Putamen (tissue), 1 donor: ENCODE data around the gene MC1R.
"Not testable (repeated sequence)": the region's sequence is repeated elsewhere in the genome, so short reads cannot be mapped to it uniquely, and the experiment has no call there.

Experiments used
- DNase-seq: peaks from one replicate; pipeline ENCODE4 v3.0.0-alpha.2; 2016; ENCODE audit warnings: low spot score

MC1R gene

DNA sequence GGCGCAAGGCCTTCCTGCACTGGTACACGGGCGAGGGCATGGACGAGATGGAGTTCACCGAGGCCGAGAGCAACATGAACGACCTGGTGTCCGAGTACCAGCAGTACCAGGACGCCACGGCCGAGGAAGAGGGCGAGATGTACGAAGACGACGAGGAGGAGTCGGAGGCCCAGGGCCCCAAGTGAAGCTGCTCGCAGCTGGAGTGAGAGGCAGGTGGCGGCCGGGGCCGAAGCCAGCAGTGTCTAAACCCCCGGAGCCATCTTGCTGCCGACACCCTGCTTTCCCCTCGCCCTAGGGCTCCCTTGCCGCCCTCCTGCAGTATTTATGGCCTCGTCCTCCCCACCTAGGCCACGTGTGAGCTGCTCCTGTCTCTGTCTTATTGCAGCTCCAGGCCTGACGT lies 17.0 kb downstream of the MC1R start:
- DNase-seq, result not testable (repeated sequence)

DNA sequence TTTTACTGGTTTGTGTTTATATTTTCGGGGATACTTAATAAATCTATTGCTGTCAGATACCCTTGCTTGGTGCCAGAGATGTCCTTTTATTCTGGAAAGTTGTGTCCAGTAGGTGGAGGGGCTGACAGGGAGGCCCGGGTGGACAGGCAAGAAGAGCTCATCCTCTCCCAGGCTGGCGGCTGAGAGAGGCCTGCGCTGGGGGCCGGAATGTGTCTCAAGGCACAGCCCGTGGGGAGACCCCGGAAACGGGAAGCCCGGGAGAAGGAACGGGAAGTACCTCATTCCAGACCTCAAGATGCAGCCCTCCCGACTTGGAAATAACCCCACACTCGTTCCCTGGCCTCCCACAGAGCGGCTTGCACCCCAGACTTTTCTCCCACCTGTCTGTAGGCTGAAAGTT lies 17.4 kb downstream of the MC1R start:
- no peak for DNase-seq

DNA sequence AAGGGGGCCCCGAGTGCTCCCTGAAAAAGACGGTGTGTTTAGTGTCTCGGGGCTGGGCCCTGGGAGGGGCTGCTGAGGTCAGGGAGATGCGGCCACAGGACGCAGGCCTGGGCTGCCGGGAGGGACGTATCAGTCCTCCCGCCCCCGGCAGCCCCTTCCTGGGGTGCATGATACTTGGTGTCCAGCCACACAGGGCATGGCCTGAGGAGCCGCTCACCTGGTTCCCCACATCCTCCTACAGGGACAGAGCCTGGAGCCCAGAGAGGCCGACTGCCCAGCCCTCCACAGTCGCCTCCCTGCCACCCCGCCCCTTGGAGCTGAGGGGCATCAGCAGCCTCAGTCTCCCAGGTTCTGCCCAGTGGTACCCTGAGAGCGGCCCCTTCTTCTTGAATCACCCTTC lies 17.8 kb downstream of the MC1R start:
- no peak for DNase-seq

DNA sequence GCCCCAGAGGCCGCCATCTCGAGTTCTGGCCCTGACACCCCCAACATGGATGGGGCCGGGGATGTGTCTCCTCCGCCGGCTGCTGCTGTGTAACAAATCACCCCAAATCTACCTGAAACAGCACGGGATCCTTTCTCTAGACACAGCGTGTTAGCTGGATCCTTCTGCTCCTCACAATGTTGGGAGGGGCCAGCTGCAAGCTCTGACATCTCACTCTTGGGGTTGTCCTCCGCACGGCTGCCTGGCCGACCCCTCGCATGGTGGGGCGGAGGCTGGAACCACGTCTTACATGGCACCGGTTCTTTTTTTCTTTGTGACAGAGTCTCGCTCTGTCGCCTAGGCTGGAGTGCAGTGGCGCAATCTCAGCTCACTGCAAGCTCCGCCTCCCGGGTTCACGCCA lies 18.3 kb downstream of the MC1R start:
- no peak for DNase-seq

DNA sequence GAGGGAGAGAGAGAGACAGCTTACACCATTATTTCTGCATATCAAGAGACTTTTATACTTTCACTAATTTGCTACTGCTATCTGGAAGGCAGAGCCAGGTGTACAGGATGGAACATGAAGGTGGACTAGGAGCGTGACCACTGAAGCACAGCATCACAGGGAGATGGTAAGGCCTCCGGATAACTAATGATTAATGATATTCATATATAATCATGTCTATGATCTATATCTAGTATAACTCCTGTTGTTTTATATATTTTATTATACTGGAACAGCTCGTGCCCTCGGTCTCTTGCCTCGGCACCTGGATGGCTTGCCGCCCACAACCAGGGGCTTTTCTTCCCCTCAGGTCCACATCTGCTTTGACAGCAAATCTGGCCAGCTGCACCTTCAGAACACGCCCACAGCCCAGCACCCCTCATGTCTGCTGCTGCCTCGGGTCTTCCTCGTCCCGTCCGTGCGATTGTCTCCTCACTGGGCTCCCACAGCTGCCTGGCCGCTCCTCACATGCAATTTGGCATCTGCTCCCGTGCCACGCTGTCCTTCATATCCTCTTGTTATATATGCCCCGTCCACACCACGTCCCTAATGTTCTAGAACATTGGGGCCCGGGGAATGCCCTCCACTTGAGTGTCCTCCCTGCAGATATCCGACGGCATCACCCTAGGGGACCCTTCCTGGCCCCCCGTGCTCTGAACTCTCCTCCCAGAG lies 19.7 kb downstream of the MC1R start:
- DNase-seq, result no peak

DNA sequence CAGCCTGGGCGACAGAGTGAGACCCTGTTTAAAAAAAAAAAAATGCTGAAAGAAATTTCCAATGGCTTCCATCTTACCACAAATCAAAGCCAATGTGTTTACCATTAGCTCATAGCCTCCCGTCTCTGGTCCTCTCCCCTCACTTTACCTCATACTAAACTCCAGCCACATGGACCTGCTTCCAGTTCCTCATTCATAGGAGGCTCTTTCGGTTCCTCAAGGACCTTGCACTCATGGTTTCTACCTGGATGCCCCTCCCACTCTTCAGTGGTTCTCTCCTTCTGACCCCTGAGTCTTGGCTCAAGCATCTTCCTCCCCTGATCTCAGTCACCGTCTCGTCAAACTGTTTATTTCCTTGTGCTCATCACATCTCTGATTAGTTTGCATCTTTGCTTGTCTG lies 26.1 kb downstream of the MC1R start:
- DNase-seq, result no peak

DNA sequence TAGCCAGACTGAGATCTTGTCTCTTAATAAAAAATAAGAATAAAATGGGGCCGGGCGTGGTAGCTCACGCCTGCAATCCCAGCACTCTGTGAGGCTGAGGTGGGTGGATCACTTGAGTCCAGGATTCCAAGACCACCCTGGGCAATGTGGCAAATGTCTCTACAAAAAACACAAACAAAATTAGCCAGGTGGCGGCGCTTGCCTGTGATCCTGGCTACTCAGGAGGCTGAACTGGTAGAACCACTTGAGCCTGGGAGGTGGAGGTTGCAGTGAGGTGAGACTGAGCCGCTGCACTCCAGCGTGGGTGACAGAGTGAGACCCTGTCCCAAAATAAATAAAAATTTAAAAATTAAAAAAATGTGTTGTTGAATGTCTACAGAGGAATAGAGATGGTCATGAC lies 27.0 kb downstream of the MC1R start:
- no peak for DNase-seq

DNA sequence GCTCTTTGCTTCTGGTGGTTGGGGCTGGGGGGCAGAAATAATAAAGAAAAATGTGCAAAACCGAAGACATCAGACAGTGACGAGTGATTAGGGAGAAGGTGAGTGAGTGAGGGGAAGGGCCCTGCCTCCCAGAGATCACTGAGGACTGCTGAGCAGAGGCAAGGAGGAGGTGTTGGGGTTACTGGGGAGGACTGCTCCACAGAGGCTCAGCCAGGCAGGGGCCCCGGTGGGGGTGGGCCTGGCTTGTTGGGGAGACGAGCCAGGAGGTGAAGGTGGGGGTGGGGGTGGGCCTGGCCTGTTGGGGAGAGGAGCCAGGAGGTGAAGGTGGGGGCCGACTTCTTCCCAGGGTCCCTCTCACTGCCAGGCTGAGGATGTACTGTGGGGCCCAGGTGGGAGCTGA lies 27.9 kb downstream of the MC1R start:
- no peak for DNase-seq

DNA sequence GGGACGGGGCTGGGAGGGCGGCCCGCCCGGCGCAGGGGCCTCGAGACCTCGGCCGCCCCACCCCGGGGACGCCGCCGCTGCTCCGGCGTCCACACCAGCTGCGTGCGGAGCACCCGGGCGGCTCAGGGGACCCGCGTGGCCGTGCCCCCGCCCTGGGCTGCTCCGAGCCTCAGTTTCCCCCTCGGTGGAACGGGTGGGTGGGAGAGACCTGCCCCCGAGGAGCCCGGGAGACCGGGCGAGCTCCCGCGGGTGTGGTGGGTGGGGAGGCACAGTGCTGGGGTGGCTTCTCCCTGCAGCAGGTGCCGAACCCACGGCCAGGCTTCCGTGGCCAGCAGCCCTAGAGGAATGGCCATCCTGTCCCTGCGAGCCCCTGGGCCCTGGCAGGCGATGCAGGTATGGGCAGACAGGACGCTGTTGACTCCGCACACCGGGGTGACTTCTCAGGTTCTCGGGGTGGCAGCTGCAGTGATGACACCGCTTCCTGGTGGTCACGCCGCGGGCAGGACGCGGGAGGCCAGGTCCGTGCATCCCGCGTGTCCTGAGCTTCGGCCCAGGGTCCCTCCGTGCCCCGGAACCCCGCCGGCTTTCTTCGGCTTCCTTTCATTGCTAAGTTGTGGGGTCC lies 30.6 kb downstream of the MC1R start:
- no peak for DNase-seq

DNA sequence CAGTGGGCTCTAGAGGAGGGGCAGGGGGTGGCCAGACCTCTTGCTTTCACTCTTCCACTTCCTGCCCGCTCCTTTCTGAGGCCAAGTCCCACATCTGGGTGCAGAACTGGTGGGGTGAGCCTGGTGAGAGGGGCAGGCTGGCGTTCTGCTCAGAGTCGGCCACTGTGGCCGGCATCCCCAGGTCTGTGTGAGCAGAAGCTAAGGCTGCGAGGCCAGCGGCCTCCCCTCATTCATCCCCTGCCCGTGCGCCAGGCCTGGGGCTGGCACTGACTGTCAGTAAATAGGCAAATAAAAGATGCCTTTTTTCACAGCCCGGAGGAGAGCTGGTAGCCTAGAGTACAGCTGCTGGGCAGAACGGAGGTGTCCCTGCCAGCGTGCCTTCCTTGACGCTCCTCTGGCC lies 31.1 kb downstream of the MC1R start:
- no peak for DNase-seq

DNA sequence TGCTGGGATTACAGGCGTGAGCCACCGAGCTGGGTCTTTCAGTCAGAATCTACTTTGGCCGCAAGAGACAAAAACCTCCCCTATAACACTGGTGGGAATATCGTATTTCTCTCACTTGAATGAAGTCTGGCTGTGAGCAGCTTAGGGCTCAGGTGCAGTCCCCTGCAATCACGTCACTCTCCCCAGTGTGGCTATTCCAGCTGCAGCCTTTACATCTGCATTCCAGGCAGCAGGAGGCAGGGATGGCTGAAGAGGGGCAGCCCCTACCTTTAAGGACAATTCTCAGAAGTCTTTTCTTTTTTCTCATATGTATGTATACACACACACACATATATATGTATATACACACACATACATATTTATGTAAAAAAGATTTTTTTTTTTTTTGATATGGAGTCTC lies 32.8 kb downstream of the MC1R start:
- no peak for DNase-seq

DNA sequence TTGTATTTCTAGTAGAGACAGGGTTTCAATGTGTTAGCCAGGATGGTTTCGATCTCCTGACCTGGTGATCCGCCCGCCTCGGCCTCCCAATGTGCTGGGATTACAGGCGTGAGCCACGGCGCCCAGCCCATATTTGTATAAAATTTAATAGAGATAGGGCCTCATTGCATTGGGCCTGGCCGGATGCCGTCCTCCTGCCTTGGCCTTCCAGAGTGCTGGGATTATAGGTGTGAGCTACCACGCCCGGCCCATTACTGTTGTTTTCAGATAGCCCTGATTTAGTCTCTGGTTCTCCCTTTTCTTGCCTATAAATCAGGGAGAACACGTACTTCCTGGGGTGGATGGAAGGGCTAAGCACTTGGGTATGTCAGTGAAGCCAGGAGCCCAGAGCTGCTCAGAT lies 33.4 kb downstream of the MC1R start:
- no peak for DNase-seq

DNA sequence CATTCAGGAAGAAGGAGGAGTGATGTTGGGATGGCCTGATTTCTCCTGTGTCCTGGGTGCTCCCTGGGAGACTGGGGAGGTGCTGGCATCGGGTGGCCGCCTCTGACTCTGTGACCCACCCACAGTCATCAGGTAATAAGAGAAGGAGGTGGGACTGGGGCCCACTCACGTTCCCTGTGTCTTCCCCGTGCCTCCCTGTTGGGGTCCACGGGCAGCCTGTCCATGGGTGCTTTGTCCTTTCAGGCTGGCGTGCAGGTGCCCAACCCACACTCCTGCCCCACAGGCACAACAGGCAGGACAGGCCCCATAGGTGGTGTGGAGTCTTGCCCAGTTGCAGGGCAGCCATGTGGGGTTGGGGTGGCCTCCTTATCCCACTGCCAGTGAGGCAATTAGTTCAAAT lies 33.9 kb downstream of the MC1R start:
- DNase-seq, result no peak

DNA sequence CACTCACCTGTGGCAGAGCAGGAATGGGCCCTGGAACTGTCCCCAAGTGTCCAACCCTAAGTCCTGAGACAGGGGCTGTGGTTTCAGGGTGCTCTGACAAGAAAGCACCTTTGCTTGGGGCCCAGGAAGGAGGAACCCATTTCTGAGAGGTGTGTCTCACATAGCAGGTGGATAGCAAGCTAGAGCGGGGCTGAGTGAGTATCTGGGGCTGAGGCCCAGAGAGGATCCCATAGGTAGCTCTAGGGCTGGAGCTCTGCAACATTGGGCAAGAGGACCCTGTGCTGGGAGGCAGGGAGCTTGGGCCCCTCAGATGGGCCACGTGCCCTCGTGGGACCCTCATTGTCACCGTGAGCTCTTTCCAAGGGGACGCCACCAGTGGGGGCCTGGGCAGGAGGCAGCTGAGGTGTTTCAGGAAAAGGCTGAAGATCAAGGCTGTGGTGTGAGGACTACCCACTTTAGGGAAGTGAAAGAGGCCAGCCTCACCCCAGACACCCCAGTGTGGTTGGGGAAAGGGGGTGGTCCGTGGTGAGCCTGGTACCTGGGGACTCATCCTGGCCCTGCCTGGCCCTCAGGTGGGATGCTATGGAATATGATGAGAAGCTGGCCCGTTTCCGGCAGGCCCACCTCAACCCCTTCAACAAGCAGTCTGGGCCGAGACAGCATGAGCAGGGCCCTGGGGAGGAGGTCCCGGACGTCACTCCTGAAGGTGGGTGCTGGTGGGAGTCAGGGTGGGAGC lies 35.2 kb downstream of the MC1R start:
- no peak for DNase-seq

DNA sequence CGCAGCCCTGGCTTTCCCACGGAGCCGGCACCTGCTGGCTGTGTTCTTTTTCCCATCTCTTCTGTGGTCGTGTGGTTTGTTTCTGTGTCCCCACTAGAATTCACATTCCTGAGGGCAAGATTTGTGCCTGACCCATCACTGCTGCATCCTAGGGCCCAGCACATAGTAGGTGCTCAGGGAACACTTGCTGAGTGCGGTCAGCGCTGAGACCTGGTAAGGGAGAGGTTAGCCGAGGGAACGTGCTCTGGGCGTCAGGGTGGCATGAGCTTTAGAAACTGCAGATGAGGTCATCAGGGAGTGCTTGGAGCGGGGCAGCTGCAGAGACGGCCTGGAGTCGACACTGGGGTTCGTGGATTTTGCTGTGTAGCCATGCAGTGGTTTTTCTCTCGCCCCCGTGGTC lies 35.8 kb downstream of the MC1R start:
- DNase-seq, result no peak

DNA sequence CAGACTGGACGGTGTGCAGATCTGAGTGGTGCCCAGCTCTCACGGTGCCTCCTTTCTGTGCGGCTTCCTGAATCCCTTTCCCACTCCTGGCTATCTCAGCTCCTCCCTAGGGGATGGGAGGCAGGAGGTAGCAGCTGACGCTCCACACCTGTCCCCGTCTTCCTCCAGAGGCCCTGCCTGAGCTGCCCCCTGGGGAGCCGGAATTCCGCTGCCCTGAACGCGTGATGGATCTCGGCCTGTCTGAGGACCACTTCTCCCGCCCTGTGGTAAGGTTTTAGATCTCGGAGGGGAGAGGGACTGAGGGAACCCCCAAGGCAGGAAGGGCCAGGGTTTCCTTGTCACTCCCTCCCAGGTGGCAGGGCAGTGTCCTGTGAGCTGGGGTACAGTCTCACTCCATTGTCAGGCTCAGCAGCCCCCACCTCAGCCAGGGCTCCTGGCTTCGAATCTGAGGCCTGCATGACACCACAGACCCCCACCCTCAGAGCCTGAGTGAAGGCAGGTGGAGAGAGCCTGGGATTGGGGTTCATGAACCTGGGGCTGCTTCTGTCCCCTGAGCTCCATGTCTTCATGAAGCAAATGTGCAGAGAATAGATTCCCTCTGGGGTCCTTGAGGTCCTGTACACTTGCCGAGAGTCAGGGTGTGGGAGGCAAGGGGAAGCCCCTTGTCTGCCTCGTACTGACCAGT lies 36.5 kb downstream of the MC1R start:
- no peak for DNase-seq

DNA sequence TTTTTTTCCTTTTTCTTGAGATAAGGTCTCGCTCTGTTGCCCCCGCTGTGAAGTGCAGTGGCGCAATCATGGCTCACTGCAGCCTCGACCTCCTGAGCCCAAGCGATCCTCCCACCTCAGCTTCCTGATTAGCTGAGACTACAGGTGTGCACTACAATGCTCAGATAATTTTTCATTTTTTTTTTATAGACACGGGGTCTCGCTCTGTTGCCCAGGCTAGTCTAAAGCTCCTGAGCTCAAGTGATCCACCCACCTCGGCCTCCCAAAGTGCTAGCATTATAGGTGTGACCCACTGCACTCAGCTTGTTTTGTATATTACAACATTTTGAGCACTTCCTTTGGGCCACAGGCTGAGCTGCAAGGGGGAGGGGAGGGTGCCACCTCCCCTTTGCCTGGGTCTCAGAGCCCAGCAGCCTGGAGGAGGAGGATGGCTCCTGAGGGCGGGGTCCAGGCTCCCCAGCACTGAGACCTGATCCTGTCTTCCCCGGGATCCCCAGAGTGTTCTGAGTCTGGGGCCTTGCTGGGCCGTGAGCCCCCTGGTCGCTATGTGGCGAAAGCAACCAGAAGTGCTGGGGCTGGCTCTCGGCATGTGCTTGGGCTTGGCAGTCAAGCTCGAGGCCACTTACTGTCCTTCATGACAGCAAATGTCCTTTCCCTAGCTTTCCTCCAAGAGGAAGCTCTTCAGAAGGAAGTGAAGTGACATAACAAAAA lies 38.0 kb downstream of the MC1R start:
- DNase-seq, result no peak

DNA sequence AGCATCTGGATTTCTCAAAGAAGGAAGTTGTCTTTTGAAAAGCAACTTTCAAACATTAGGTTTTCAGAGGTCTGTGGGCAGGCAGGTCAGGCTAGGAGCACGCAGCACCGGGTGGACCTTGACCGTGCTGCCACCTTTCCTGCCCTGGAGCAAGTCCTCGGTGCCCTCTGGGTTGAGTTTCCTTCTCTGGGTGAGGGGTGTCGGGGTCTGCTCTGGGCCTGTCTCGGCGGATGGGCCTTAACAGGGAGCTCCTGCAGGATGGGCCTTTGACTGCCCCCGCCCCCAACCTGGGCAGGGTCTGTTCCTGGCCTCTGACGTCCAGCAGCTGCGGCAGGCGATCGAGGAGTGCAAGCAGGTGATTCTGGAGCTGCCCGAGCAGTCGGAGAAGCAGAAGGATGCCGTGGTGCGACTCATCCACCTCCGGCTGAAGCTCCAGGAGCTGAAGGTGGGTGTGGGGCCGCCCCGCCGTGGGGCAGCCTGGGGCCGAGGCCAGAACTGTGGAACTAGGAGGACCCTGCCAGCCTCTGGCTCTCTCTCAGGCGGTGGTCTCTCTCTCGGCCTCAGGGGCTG lies 38.6 kb downstream of the MC1R start:
- no peak for DNase-seq

DNA sequence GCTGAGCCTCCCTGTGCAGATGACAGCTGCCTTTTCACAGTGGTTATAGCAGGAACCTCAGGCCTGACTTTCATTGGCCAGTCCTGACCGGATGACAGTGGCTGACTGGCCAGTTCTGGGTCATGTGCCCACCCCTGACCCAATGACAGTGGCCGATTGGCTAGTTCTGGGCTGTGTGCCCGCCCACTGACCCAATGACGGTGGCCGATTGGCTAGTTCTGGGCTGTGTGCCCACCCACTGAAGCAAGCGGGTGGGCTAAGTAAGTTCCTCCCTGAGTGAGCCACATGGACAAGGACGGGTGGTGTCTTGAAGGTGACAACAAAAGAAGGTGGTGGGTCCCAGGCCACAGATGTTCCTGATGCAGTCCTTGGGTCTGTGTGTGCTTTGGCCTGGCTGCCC lies 39.4 kb downstream of the MC1R start:
- DNase-seq, result no peak

DNA sequence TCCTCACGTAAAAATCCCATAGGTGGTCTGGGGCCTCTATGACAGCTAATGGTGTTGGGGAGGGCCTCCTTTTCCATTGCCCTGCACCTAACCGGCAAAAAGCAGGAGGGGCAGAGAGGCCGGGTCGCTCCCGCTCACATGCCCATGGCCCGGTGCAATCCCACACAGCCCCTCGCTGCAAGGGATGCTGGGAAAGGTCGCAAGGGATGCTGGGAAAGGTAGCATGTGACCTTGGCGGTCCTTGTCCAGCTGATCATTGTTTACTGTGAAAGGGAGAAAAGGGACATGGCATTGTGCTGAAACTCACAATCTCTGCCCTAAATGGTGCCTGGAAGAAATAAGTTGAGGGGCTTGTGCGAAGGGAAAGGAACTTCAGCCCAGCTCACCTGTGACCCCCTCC lies 39.9 kb downstream of the MC1R start:
- no peak for DNase-seq

DNA sequence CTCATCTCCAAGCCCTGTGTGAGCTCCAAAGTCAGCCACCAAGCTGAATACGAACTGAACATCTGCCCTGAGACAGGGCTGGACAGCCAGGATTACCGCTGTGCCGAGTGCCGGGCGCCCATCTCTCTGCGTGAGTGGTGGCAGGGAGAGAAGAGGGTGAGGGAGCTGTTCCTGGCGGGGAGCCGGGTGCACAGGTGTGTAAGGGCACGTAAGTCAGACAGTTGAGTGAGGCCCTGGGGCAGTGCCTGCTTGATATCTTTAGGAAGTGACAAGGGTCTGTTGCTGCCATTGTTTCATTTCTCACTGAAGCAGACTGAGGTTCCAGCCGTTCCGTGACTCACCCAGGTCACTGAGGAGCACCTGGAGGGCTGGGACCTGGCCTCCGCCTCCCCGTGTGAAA lies 42.3 kb downstream of the MC1R start:
- DNase-seq, result no peak

DNA sequence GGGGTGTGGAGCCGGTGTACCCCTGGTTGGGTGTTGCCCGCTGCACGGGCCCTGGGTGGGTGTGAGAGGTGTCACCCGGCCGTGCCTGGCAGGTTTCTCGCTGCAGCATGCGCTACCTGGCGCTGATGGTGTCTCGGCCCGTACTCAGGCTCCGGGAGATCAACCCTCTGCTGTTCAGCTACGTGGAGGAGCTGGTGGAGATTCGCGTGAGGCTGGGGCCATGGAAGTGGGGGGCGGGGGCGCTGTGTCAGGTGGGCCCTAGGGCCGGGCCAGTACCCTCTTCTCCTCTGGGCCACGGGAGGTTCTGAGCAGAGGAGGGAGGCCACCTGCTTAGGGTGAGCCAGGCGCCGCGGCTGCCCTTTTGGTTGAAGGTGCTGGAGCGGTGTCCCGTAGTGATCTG lies 43.3 kb downstream of the MC1R start:
- DNase-seq, result no peak
